H1 (cell line): ENCODE results near the gene ACOT7. TPM values are rescaled to one million over a fixed set of nuclear protein-coding genes. Genes with fewer than 3 reads are reported as not detected.

Source experiments
- CTCF ChIA-PET: fragments of 300-600 bp; sonication (Branson Sonifier 250); formaldehyde crosslinking; loops from one replicate; lab custom pipeline; 2021; ENCODE audit not compliant: partially characterized antibody; lab: Charles Lee
- POLR2A ChIA-PET: fragments of 300-600 bp; sonication (Branson Sonifier 250); formaldehyde crosslinking; loops from one replicate; lab custom pipeline; 2021; ENCODE audit warnings: inconsistent platforms; ENCODE audit not compliant: partially characterized antibody; lab: Charles Lee
- DNase-seq, 2 experiments: peaks; one replicate each; pipeline versions ENCODE4 v3.0.0 to v3.0.0-alpha.2; 2010 to 2022; ENCODE audit warnings: low spot score in 2 of 2, low read depth in 1 of 2, mixed read lengths in 1 of 2
- FAIRE-seq: peaks from 2 replicates; lab custom pipeline; 2011; peaks lifted over from hg19 to GRCh38; lab: Jason Lieb, UNC
- H2AFZ ChIP-seq: 2 replicates; pipeline ENCODE4 v1.8.1; 2012; ENCODE audit warnings: low read length, inconsistent platforms
- H2AK5ac ChIP-seq: 2 replicates; pipeline ENCODE4 v1.6.1; 2013; ENCODE audit warnings: low read depth, low read length
- H2BK120ac ChIP-seq: replicated peaks from 2 replicates; pipeline ENCODE3; 2013; ENCODE audit warnings: low read depth, low read length, inconsistent platforms
- H2BK12ac ChIP-seq: 2 replicates; pipeline ENCODE4 v1.6.1; 2013; ENCODE audit warnings: low read depth, low read length
- H2BK15ac ChIP-seq: 2 replicates; pipeline ENCODE4 v1.6.1; 2013; ENCODE audit warnings: low read length
- H2BK20ac ChIP-seq: 2 replicates; pipeline ENCODE4 v1.6.1; 2013; ENCODE audit warnings: low read length
- H2BK5ac ChIP-seq: 2 replicates; pipeline ENCODE4 v1.6.1; 2013; ENCODE audit warnings: low read depth, low read length
- H3K14ac ChIP-seq: 2 replicates; pipeline ENCODE4 v1.6.1; 2013; ENCODE audit warnings: inconsistent platforms; ENCODE audit not compliant: insufficient read length
- H3K18ac ChIP-seq: 2 replicates; pipeline ENCODE4 v1.6.1; 2013; ENCODE audit warnings: low read length; ENCODE audit errors: extremely low read depth
- H3K23ac ChIP-seq: 2 replicates; pipeline ENCODE4 v1.6.1; 2013; ENCODE audit warnings: inconsistent platforms; ENCODE audit not compliant: insufficient read length
- H3K23me2 ChIP-seq: 2 replicates; pipeline ENCODE4 v1.6.1; 2013; ENCODE audit warnings: low read depth, low read length
- H3K27ac ChIP-seq: 2 replicates; pipeline ENCODE4 v1.6.1; 2011; ENCODE audit warnings: low read depth, low read length, inconsistent platforms
- H3K27me3 ChIP-seq, 4 experiments: replicated peaks in 1 of 4; 1 replicate in 1 of 4; 2 replicates in 3 of 4; pipeline versions ENCODE4 v1.6.1 to v1.8.1; 2011 to 2013; ENCODE audit warnings: low read length in 3 of 4, mild to moderate bottlenecking in 3 of 4, inconsistent platforms in 2 of 4, mixed read lengths in 2 of 4, moderate library complexity in 1 of 4; ENCODE audit not compliant: control insufficient read depth in 3 of 4, insufficient read depth in 3 of 4; ENCODE audit errors: extremely low read depth in 1 of 4
- H3K36me3 ChIP-seq, 4 experiments: 2 replicates each; pipeline versions ENCODE4 v1.6.1 to v1.8.1; 2011 to 2013; ENCODE audit warnings: mild to moderate bottlenecking in 4 of 4, low read length in 3 of 4, moderate library complexity in 2 of 4, control low read depth in 1 of 4, inconsistent platforms in 1 of 4; ENCODE audit not compliant: insufficient read depth in 4 of 4, control insufficient read depth in 2 of 4
- H3K4ac ChIP-seq: replicated peaks from 2 replicates; pipeline ENCODE3; 2013; ENCODE audit warnings: low read length, low read depth, mixed read lengths, inconsistent platforms; ENCODE audit not compliant: insufficient read length
- H3K4me1 ChIP-seq, 4 experiments: replicated peaks in 1 of 4; 1 replicate in 1 of 4; 2 replicates in 3 of 4; pipeline versions ENCODE4 v1.6.1 to v1.8.1; 2011 to 2013; ENCODE audit warnings: low read length in 3 of 4, inconsistent platforms in 2 of 4, mixed read lengths in 1 of 4; ENCODE audit not compliant: insufficient read depth in 4 of 4, control insufficient read depth in 3 of 4
- H3K4me2 ChIP-seq, 2 experiments: 2 replicates each; pipeline versions ENCODE4 v1.6.1 to v1.8.1; 2011 to 2013; ENCODE audit warnings: low read depth in 2 of 2, low read length in 2 of 2, control low read depth in 1 of 2, inconsistent platforms in 1 of 2, mild to moderate bottlenecking in 1 of 2; ENCODE audit not compliant: insufficient read depth in 1 of 2
- H3K4me3 ChIP-seq, 4 experiments: fragments of 200-600, 300-600 bp in 1 of 4; sonication (generic), shearing (Covaris generic), sonication (Bioruptor Twin) in 1 of 4; 2 replicates each; pipeline versions ENCODE4 v1.5.1 to v1.8.1; 2011 to 2016; ENCODE audit warnings: low read length in 4 of 4, low read depth in 3 of 4, control low read depth in 2 of 4, inconsistent platforms in 2 of 4, mild to moderate bottlenecking in 2 of 4, mixed read lengths in 1 of 4, moderate library complexity in 1 of 4; ENCODE audit not compliant: insufficient read depth in 2 of 4; ENCODE audit errors: extremely low read depth in 1 of 4
- H3K56ac ChIP-seq: replicated peaks from 2 replicates; pipeline ENCODE3; 2013; ENCODE audit warnings: low read depth, mild to moderate bottlenecking, mixed read lengths, low read length, inconsistent platforms; ENCODE audit not compliant: insufficient read length
- H3K79me1 ChIP-seq: 2 replicates; pipeline ENCODE4 v1.6.1; 2013; ENCODE audit warnings: low read depth, low read length, control low read depth
- H3K79me2 ChIP-seq, 2 experiments: 2 replicates each; pipeline versions ENCODE4 v1.6.1 to v1.8.1; 2012 to 2013; ENCODE audit warnings: low read length in 2 of 2, mild to moderate bottlenecking in 2 of 2, inconsistent platforms in 1 of 2; ENCODE audit not compliant: insufficient read depth in 2 of 2, control insufficient read depth in 1 of 2
- H3K9ac ChIP-seq, 4 experiments: replicated peaks in 1 of 4; 1 replicate in 1 of 4; 2 replicates in 3 of 4; pipeline versions ENCODE4 v1.6.1 to v1.8.1; 2011 to 2013; ENCODE audit warnings: low read depth in 3 of 4, low read length in 3 of 4, control low read depth in 2 of 4, mild to moderate bottlenecking in 2 of 4, moderate library complexity in 2 of 4, inconsistent platforms in 1 of 4; ENCODE audit errors: extremely low read depth in 1 of 4
- H3K9me3 ChIP-seq, 2 experiments: 2 replicates each; pipeline versions ENCODE4 v1.6.1 to v1.8.1; 2012 to 2013; ENCODE audit warnings: mild to moderate bottlenecking in 2 of 2, moderate library complexity in 2 of 2, control low read depth in 1 of 2, inconsistent platforms in 1 of 2, low read depth in 1 of 2, low read length in 1 of 2, mixed read lengths in 1 of 2; ENCODE audit not compliant: insufficient read depth in 2 of 2
- H4K20me1 ChIP-seq, 2 experiments: replicated peaks in 1 of 2; 2 replicates each; pipeline versions ENCODE3 to v1.8.1; 2011 to 2013; ENCODE audit warnings: inconsistent platforms in 2 of 2, low read length in 2 of 2, mild to moderate bottlenecking in 1 of 2; ENCODE audit not compliant: insufficient read depth in 2 of 2, control insufficient read depth in 1 of 2
- H4K5ac ChIP-seq: 2 replicates; pipeline ENCODE4 v1.6.1; 2013; ENCODE audit warnings: low read length, low read depth, mixed read lengths, inconsistent platforms; ENCODE audit not compliant: insufficient read length
- H4K8ac ChIP-seq: 2 replicates; pipeline ENCODE4 v1.8.0; 2013; ENCODE audit warnings: mild to moderate bottlenecking, moderate library complexity, low read length, inconsistent platforms; ENCODE audit not compliant: insufficient read depth; ENCODE audit errors: extremely low read depth
- H4K91ac ChIP-seq: replicated peaks from 2 replicates; pipeline ENCODE3; 2013; ENCODE audit warnings: low read length, mixed read lengths, inconsistent platforms; ENCODE audit not compliant: insufficient read length
- ATF2 ChIP-seq: IDR thresholded peaks from 2 replicates; pipeline ENCODE4 v1.6.1; 2012; ENCODE audit warnings: low read length, inconsistent platforms
- CHD1 ChIP-seq: IDR thresholded peaks from 2 replicates; pipeline ENCODE4 v1.6.1; 2012; ENCODE audit warnings: low read depth, low read length, improper control_type of control experiment
- CHD2 ChIP-seq: IDR thresholded peaks from 2 replicates; pipeline ENCODE4 v1.6.1; 2012; ENCODE audit warnings: low read length, improper control_type of control experiment
- HDAC2 ChIP-seq, 2 experiments: fragments of 300-600 bp in 1 of 2; sonication (generic) in 1 of 2; IDR thresholded peaks; 2 replicates each; pipeline ENCODE4 v1.6.1; 2011 to 2012; ENCODE audit warnings: low read depth in 2 of 2, low read length in 2 of 2, mild to moderate bottlenecking in 2 of 2, moderate library complexity in 2 of 2, borderline replicate concordance in 1 of 2, inconsistent platforms in 1 of 2
- POLR2A ChIP-seq, 2 experiments: IDR thresholded peaks; 1 replicate in 1 of 2; 2 replicates in 1 of 2; pipeline ENCODE4 v1.6.1; 2011; ENCODE audit warnings: low read depth in 2 of 2, low read length in 2 of 2, mild to moderate bottlenecking in 2 of 2; ENCODE audit errors: control extremely low read depth in 1 of 2
- RAD21 ChIP-seq, 2 experiments: IDR thresholded peaks in 1 of 2; conservative IDR thresholded peaks in 1 of 2; 2 replicates each; pipeline ENCODE4 v1.6.1; 2011; ENCODE audit warnings: low read depth in 2 of 2, low read length in 2 of 2, improper control_type of control experiment in 1 of 2, inconsistent platforms in 1 of 2, mild to moderate bottlenecking in 1 of 2, moderate library complexity in 1 of 2
- RFX5 ChIP-seq: IDR thresholded peaks from 2 replicates; pipeline ENCODE4 v1.6.1; 2011; ENCODE audit warnings: low read depth, low read length, improper control_type of control experiment, borderline replicate concordance
- RNF2 ChIP-seq: fragments of 200-900, 300-1000 bp; sonication (generic); IDR thresholded peaks from 2 replicates; pipeline ENCODE4 v1.7.1; 2016; ENCODE audit warnings: borderline replicate concordance, low read depth, mild to moderate bottlenecking, antibody characterized with exemption, low read length; ENCODE audit not compliant: poor library complexity, severe bottlenecking; ENCODE audit errors: missing control alignments
- RXRA ChIP-seq: IDR thresholded peaks from 2 replicates; pipeline ENCODE4 v1.6.1; 2011; ENCODE audit warnings: low read depth, mild to moderate bottlenecking, low read length, moderate library complexity; ENCODE audit not compliant: insufficient read depth
- WGBS, 2 experiments: shearing (Covaris generic) in 1 of 2; methylation state at CpG; one replicate each; pipeline versions ENCODE4 v1.1.6 to v1.1.7; 2013 to 2015; ENCODE audit warnings: low lambda C conversion rate in 2 of 2, mixed read lengths in 2 of 2, inconsistent platforms in 1 of 2, low coverage in 1 of 2, missing lambda C conversion rate in 1 of 2; ENCODE audit not compliant: insufficient replicate concordance in 2 of 2, insufficient coverage in 1 of 2, insufficient read length in 1 of 2; ENCODE audit errors: extremely low coverage in 1 of 2, missing lambda C conversion rate in 1 of 2; 5-methylcytosine and 5-hydroxymethylcytosine counted together
- polyA plus RNA-seq, 7 experiments: library from polyadenylated mRNA; depleted of rRNA in 3 of 7; stranded (reverse) in 5 of 7; unstranded in 2 of 7; fragments of >200 nt in 5 of 7; fragments of 200-250 nt in 2 of 7; gene quantifications; 1 replicate in 5 of 7; 2 replicates in 1 of 7; 4 replicates in 1 of 7; pipeline versions ENCODE4 v1.2.1 to v1.2.3, GENCODE V29; 2011 to 2013; ENCODE audit warnings: missing spikeins in 2 of 7, mixed read lengths in 2 of 7
- total RNA-seq: library from RNA; stranded (reverse); fragmentation: NEBNext Ultra II Directional; extraction: Animal tissue kit (Norgen Biotek cat#: 25700); gene quantifications from 2 replicates; pipeline ENCODE4 v1.2.1, GENCODE V29; 2021

ACOT7 gene
- total and polyA plus RNA-seq, 2 of the 8 experiments (the other 6 are each of a cell fraction or from before 2014, with no cell fraction given) = 151 to 214 TPM

- H2BK5ac ChIP-seq = no peak overlapping the region
- DNase-seq (no peak), FAIRE-seq (no peak)
- H4K91ac ChIP-seq = no peak overlapping the region
- no peak overlapping the region for H2BK12ac ChIP-seq
- H2BK120ac ChIP-seq = no peak overlapping the region
- H3K23me2 ChIP-seq = no peaks in the 10 kb centered on the region
- no peak overlapping the region for H2AK5ac ChIP-seq
- H2BK20ac ChIP-seq = no peak overlapping the region
- H2AFZ ChIP-seq = no peak overlapping the region
- CTCF ChIA-PET = interaction anchor here (1.1 to 7.0 kb wide), 8 partner anchors 15 to 138 kb away, joined by 3 to 51 read pairs (median 6); no protein-coding TSS in a partner anchor
- H4K20me1 ChIP-seq = peaks cover 5 to 20% of the 10 kb centered on the region in 2 experiments
- peaks cover 0 to 18% (median 8%) of the 10 kb centered on the region in 4 experiments; a peak in 6 of 7 replicates for H3K4me1 ChIP-seq
- H2BK15ac ChIP-seq = no peak overlapping the region
- TF ChIP-seq RNF2 (no peak), RAD21 (IDR thresholded peaks at IDR 0.05 in 1 of 2, conservative IDR thresholded peaks at IDR 0.05 in 1 of 2; ENCODE audit: low read depth in 2 of 2, low read length in 2 of 2) (no peak), CHD2 (no peak), POLR2A (IDR thresholded peaks at IDR 0.05; ENCODE audit: control extremely low read depth in 1 of 2, low read depth in 2 of 2, low read length in 2 of 2) (no peak), ATF2 (no peak), HDAC2 (IDR thresholded peaks at IDR 0.05; ENCODE audit: borderline replicate concordance in 1 of 2, low read depth in 2 of 2, low read length in 2 of 2) (no peak), CHD1 (no peak), RFX5 (no peak), RXRA (no peak)
- H3K27me3 ChIP-seq = no peaks in the 10 kb centered on the region
- H3K4me2 ChIP-seq = no peak overlapping the region
- no peak overlapping the region for H3K14ac ChIP-seq
- no peak overlapping the region for H3K4me3 ChIP-seq
- no peak overlapping the region for H3K9ac ChIP-seq
- H3K18ac ChIP-seq = no peak overlapping the region
- no peaks in the 10 kb centered on the region; a peak in 2 of 8 replicates for H3K36me3 ChIP-seq
- H4K8ac ChIP-seq = peak overlapping the region; percentile 14; the same call in 1 of the 2 replicates
- H3K79me1 ChIP-seq = no peaks in the 10 kb centered on the region
- 93% methylated on average over 20 of the region's 22 CpGs; no CpG with 5 or more reads in 1 of the 2 experiments for WGBS, 2 experiments
- no peak overlapping the region for H3K56ac ChIP-seq
- no peak overlapping the region for H3K23ac ChIP-seq
- H3K79me2 ChIP-seq = no peaks in the 10 kb centered on the region
- H3K9me3 ChIP-seq = no peaks in the 10 kb centered on the region
- POLR2A ChIA-PET = interaction anchor here (1.4 kb wide), 1 partner anchor 10 kb away, joined by 4 read pairs; no protein-coding TSS in a partner anchor
- no peak overlapping the region for H3K27ac ChIP-seq
- H3K4ac ChIP-seq = no peak overlapping the region
- H4K5ac ChIP-seq = no peak overlapping the region
Measured at GRCh38 chr1:6269720-6270400, 123.7 kb downstream of the ACOT7 start.
